ENCODE measurements around the gene KLK4. TPM values are rescaled to one million over a fixed set of nuclear protein-coding genes. Genes with fewer than 3 reads are reported as not detected.

KLK4 gene
- polyA plus RNA-seq, 1 of the 3 experiments (the other 2 are of a cell fraction), result not detected

- TF ChIP-seq, protein P1, sequence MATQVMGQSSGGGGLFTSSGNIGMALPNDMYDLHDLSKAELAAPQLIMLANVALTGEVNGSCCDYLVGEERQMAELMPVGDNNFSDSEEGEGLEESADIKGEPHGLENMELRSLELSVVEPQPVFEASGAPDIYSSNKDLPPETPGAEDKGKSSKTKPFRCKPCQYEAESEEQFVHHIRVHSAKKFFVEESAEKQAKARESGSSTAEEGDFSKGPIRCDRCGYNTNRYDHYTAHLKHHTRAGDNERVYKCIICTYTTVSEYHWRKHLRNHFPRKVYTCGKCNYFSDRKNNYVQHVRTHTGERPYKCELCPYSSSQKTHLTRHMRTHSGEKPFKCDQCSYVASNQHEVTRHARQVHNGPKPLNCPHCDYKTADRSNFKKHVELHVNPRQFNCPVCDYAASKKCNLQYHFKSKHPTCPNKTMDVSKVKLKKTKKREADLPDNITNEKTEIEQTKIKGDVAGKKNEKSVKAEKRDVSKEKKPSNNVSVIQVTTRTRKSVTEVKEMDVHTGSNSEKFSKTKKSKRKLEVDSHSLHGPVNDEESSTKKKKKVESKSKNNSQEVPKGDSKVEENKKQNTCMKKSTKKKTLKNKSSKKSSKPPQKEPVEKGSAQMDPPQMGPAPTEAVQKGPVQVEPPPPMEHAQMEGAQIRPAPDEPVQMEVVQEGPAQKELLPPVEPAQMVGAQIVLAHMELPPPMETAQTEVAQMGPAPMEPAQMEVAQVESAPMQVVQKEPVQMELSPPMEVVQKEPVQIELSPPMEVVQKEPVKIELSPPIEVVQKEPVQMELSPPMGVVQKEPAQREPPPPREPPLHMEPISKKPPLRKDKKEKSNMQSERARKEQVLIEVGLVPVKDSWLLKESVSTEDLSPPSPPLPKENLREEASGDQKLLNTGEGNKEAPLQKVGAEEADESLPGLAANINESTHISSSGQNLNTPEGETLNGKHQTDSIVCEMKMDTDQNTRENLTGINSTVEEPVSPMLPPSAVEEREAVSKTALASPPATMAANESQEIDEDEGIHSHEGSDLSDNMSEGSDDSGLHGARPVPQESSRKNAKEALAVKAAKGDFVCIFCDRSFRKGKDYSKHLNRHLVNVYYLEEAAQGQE (IDR thresholded peaks at IDR 0.05; ENCODE audit: low read depth, low read length), result no peak
- no peak for TF ChIP-seq NRF1 (IDR thresholded peaks at IDR 0.05; ENCODE audit: low read depth, low read length)
- no peak for TF ChIP-seq EZH2phosphoT487 (IDR thresholded peaks at IDR 0.05; ENCODE audit: borderline replicate concordance, low read depth)
Measured at GRCh38 chr19:50876456-50876855, 34.7 kb downstream of the KLK4 start (continued).

GRCh38 chr19:50875795-50876422 lies 35.3 kb downstream of the KLK4 start:
- no peaks in the 10 kb centered on the region for H3F3A ChIP-seq (replicated peaks; ENCODE audit: insufficient read depth)
- no peaks in the 10 kb centered on the region for H3K9me2 ChIP-seq
- POLR2A ChIA-PET, result no interaction called here
- H3K27ac ChIP-seq (ENCODE audit: low read depth in 2 of 2, low read length in 1 of 2), result no peak overlapping the region
- H3K27me3 ChIP-seq (ENCODE audit: insufficient read depth), result peaks cover 66% of the 10 kb centered on the region
- H3K79me2 ChIP-seq (ENCODE audit: insufficient read depth), result no peaks in the 10 kb centered on the region
- H3K4me3 ChIP-seq (ENCODE audit: low read depth in 2 of 2, low read length in 1 of 2), result no peak overlapping the region
- no peak overlapping the region for H2AFZ ChIP-seq (ENCODE audit: low read depth)
- TF ChIP-seq, protein P2, sequence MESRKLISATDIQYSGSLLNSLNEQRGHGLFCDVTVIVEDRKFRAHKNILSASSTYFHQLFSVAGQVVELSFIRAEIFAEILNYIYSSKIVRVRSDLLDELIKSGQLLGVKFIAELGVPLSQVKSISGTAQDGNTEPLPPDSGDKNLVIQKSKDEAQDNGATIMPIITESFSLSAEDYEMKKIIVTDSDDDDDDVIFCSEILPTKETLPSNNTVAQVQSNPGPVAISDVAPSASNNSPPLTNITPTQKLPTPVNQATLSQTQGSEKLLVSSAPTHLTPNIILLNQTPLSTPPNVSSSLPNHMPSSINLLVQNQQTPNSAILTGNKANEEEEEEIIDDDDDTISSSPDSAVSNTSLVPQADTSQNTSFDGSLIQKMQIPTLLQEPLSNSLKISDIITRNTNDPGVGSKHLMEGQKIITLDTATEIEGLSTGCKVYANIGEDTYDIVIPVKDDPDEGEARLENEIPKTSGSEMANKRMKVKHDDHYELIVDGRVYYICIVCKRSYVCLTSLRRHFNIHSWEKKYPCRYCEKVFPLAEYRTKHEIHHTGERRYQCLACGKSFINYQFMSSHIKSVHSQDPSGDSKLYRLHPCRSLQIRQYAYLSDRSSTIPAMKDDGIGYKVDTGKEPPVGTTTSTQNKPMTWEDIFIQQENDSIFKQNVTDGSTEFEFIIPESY (IDR thresholded peaks at IDR 0.05; ENCODE audit: borderline replicate concordance, low read depth), result no peak
- TF ChIP-seq TEAD4 (IDR thresholded peaks at IDR 0.05; ENCODE audit: borderline replicate concordance, insufficient read depth) (no peak), RXRA (IDR thresholded peaks at IDR 0.05; ENCODE audit: borderline replicate concordance, low read depth) (no peak), POLR2AphosphoS5 (IDR thresholded peaks at IDR 0.05; ENCODE audit: low read depth, low read length) (no peak), EP300 (IDR thresholded peaks at IDR 0.05; ENCODE audit: borderline replicate concordance in 1 of 2, low read depth in 1 of 2, low read length in 1 of 2) (no peak), RAD21 (IDR thresholded peaks at IDR 0.05; ENCODE audit: low read length) (no peak), RFX5 (IDR thresholded peaks at IDR 0.05; ENCODE audit: low read length) (no peak), SMC3 (IDR thresholded peaks at IDR 0.05; ENCODE audit: low read depth, low read length) (no peak), FOXJ3 (CRISPR knock-in tag; IDR thresholded peaks at IDR 0.05) (no peak)
- TF ChIP-seq, protein P1 (IDR thresholded peaks at IDR 0.05; ENCODE audit: low read depth, low read length), result no peak
- TF ChIP-seq, protein P3, sequence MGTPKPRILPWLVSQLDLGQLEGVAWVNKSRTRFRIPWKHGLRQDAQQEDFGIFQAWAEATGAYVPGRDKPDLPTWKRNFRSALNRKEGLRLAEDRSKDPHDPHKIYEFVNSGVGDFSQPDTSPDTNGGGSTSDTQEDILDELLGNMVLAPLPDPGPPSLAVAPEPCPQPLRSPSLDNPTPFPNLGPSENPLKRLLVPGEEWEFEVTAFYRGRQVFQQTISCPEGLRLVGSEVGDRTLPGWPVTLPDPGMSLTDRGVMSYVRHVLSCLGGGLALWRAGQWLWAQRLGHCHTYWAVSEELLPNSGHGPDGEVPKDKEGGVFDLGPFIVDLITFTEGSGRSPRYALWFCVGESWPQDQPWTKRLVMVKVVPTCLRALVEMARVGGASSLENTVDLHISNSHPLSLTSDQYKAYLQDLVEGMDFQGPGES (IDR thresholded peaks at IDR 0.05; ENCODE audit: low read depth, low read length), result no peak
- TF ChIP-seq, protein P4, sequence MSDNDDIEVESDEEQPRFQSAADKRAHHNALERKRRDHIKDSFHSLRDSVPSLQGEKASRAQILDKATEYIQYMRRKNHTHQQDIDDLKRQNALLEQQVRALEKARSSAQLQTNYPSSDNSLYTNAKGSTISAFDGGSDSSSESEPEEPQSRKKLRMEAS (IDR thresholded peaks at IDR 0.05; ENCODE audit: low read depth), result no peak
- 6% methylated on average over 9 of the region's 9 CpGs for WGBS (ENCODE audit: low lambda C conversion rate)
- H3K4me1 ChIP-seq (ENCODE audit: control insufficient read depth in 1 of 2, insufficient read depth in 2 of 2, low read depth in 1 of 2, low read length in 1 of 2), result no peaks in the 10 kb centered on the region
- no peak for DNase-seq
- H4K20me1 ChIP-seq (ENCODE audit: insufficient read depth), result no peaks in the 10 kb centered on the region
- H3K9me3 ChIP-seq, result no peaks in the 10 kb centered on the region
- H3K36me3 ChIP-seq (replicated peaks in 1 of 2; ENCODE audit: control insufficient read depth in 1 of 2, insufficient read depth in 2 of 2, low read length in 1 of 2), result no peaks in the 10 kb centered on the region
- H3K4me2 ChIP-seq, result no peak overlapping the region
- CTCF ChIA-PET, result no interaction called here
- H3K9ac ChIP-seq, result no peak overlapping the region

All from SK-N-SH (cell line).